Measurements from ENCODE around the gene INPP5B. TPM values are rescaled to one million over a fixed set of nuclear protein-coding genes. Genes with fewer than 3 reads are reported as not detected.
A peak's percentile ranks its signal among the peaks of the same experiment; 100 is the strongest.

The INPP5B gene
- total RNA-seq, 2 experiments from 2014 or later, result 30.4 to 31.2 TPM

- peak; percentile 73 for DNase-seq
- no peak overlapping the region for H3K4me3 Mint-ChIP-seq
- peaks cover 17% of the 10 kb centered on the region for H3K36me3 Mint-ChIP-seq (ENCODE audit: low read depth)
- H3K9me3 Mint-ChIP-seq, result no peaks in the 10 kb centered on the region
- H3K27me3 Mint-ChIP-seq (ENCODE audit: low read depth), result no peaks in the 10 kb centered on the region
- intact Hi-C loops (cut with micrococcal nuclease), result loop anchor here (2.0 kb wide), 1 partner anchor 180 kb away; the partner anchor contains the start of gene SF3A3
- CTCF ChIA-PET, result interaction anchor here (1.2 kb wide), 1 partner anchor 49 kb away, joined by 6 read pairs; the partner anchor contains the start of gene MTF1
- H3K27ac Mint-ChIP-seq, result no peak overlapping the region
- peaks cover 28% of the 10 kb centered on the region for H3K4me1 Mint-ChIP-seq (ENCODE audit: low read depth)
These were observed 135.7 kb downstream of the INPP5B start for GRCh38 chr1:37811027-37811655.

Other genes with a start within 250 kb of the INPP5B start
- gene EPHA10, start 181.9 kb downstream of the INPP5B start, total RNA-seq, result under 1 TPM in 1 of 2 experiments, not detected in 1; 0.33 TPM
- gene MANEAL, start 153.2 kb downstream of the INPP5B start, total RNA-seq, result under 1 TPM; 0.69 to 0.74 TPM
- 10 to 100 TPM; 12.8 to 14.2 TPM for gene C1orf122, start 139.3 kb downstream of the INPP5B start, total RNA-seq
- 10 to 100 TPM; 31.6 to 31.7 TPM for gene YRDC, start 138.8 kb downstream of the INPP5B start, total RNA-seq
- 10 to 100 TPM; 18.9 to 19.1 TPM for gene MTF1, start 87.5 kb downstream of the INPP5B start, total RNA-seq
- gene SF3A3, start 43.0 kb upstream of the INPP5B start, total RNA-seq, result 10 to 100 TPM; 88.2 to 89.9 TPM
- gene FHL3, start 58.5 kb upstream of the INPP5B start, total RNA-seq, result 10 to 100 TPM; 12.1 to 12.7 TPM
- gene UTP11, start 65.7 kb upstream of the INPP5B start, total RNA-seq, result 10 to 100 TPM; 49.7 to 49.8 TPM
- gene POU3F1, start 99.7 kb upstream of the INPP5B start, total RNA-seq, result not detected

Data from activated naive CD4-positive, alpha-beta T cell treated with anti-CD3 and anti-CD28 coated beads for 36 hours (primary cell).